ENCODE results near the gene SSNA1.

Gene SSNA1

DNA sequence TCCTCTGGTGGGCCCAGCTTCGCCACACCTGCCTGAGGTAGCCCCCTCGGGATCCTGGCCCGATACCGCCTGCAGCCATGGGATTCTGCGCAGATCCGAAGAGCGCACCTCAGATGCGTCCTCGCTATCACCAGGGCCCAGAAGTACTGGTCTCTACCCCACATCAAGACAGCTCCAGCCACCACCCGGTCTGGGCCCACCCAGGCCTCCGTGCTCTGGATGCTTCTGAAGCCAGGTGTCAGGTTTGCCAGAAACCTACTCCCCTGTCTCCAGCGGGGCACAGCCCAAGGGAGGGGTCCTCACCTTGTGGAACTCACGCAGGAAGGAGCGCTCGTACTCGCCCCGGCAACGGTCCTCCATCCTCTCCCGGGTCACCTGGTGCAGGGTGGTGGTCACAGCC is 2.6 kb upstream of the SSNA1 start:
- DNase-seq = no peak

DNA sequence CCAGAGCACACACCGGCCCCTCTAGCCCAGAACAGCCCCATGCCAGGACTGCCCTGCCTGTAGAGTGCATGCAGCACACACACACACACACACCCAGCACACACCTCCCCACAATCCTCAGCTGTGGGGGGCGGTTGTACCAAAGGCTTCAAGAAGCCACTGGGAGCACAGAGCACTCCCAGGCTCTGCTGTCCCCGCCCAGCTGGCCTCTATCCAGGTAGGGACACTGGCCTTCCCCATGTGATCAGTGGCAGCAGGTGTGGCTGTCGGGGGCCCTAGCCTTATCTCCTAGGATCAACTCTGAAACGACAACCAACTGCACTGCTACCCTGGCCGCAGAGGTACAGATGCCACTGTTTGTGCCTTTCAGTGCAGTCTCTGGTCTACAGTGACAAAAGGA is 2.1 kb upstream of the SSNA1 start:
- no peak for DNase-seq

DNA sequence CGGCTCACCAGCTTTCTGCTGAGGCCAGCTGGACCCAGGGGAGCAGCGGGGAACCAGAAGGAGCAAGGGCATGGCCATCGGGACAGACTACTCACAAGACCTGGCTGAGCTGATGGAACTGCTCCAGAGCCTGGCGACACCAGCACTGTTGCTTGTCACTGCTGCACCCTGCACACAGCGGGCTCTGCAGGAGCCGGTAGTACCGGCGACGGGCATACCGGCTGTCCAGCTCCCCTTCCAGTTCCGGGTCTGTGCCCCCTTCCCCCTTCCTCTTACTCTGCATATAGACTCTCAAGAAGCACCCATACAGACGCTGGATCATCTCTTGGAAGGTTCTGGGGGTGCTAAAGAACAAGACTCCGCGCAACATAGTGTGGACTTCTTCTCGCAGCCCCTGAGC is 1.1 kb upstream of the SSNA1 start:
- no peak for DNase-seq

DNA sequence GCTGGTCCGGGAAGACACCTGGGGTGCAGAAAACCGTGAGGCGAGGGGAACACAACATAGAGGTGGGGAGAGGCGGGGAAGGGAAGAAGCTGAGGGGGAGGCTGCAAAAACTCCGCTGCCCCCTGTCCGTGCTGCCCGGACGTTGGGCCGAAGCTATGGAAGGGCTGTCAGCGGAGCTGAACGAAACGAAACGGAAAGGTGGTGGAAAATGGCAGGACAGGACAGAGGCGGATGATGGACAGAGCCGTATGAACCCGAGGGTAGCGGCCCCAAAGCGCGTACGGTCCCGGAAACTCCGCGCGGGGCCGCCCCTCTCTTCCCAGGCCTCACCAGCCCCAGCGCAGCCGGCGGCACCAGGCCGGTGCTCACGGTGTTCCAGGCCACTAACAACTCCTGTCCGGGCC is 388 bp upstream of the SSNA1 start:
- DNase-seq = no peak

DNA sequence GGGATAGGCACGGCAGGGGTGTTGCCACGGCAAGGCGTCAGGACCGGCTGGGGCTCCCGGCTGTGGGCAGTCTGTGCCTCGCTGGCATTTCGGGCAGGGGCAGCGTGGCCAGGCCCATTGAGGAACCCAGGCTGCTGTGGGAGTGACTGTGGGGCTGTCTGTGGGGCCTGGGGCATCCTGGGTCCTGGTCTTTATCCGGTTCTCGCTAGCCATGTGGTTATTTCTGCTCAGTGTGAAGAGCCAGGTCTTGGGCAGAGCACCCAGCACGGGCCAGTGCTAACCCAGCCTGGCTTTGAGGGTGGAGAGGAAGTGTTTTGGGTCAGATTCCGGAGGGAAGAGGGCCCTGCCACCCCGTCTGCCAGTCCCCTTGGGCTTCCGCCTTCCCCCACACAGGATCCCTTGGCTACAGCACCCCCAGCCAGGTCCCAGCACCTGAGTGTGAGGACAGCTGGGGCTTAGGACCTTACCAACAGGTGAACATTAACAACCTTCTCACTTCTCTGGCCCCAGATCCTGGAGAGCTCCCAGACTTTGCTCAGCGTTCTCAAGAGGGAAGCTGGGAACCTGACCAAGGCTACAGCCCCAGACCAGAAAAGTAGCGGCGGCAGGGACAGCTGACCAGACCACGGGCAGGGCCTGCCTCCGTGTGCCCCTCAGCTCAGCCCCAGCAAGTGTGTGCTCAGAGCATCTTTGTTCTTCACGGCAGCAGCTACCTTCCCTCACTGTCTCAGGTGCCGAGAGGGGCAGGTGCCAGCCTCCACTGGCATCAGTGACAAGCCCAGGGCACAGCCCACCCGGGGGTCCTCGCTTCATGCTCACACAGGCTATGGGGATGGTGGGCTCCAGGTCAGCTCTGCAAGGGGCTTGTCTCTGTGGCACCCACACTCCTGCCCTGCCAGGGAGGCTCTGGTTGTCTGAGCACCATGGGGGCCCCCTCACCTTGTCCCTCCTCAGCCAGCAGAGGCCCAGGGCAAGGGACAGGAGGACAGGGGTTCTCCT is 1.1 kb downstream of the SSNA1 start:
- DNase-seq = no peak

DNA sequence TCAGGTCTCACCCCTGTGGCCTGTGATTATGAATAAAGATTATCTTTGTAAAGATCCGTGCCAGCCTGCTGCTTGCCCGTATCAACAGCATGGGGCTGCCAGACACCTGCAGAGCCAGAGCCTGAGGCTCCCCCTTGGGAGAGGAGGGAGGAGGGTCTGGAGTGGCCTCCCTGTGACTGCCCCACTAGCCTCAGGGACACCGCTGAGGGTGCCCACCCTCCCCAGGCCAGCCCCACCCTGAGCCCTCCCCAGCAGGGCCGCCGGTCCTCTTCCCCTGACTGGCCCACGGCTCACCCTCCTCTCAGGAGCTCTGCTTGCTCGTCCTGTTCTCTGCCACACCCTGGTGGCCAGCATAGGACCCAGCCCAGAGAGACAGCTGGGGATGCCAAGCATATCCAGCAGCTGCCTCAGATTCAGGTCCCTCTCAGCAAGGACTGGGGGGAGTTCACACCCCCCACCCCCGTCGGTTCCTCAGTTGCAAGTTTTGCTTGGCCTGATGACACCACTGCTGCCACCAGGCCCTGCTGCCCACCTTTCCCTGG is 1.9 kb downstream of the SSNA1 start:
- DNase-seq = no peak

DNA sequence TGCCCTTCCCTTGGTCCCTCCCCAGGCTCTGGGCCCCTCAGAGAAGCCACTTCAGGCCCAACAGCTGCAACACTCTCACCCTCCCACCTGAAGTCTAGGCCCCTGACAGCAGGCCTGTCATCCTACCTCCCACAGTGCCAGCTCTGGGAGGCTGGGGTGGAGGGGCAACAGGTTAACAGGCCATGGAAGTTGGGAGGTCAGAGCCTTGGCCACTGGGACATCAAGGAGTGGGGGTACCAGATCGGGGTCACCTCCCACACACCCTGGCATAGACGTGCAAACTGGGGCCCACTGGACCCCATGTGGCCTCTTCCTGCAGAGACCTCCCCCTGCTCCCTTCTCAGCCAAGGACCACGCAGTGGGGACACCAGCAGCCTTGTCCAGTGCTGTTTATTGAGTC is 2.8 kb downstream of the SSNA1 start:
- DNase-seq = no peak

DNA sequence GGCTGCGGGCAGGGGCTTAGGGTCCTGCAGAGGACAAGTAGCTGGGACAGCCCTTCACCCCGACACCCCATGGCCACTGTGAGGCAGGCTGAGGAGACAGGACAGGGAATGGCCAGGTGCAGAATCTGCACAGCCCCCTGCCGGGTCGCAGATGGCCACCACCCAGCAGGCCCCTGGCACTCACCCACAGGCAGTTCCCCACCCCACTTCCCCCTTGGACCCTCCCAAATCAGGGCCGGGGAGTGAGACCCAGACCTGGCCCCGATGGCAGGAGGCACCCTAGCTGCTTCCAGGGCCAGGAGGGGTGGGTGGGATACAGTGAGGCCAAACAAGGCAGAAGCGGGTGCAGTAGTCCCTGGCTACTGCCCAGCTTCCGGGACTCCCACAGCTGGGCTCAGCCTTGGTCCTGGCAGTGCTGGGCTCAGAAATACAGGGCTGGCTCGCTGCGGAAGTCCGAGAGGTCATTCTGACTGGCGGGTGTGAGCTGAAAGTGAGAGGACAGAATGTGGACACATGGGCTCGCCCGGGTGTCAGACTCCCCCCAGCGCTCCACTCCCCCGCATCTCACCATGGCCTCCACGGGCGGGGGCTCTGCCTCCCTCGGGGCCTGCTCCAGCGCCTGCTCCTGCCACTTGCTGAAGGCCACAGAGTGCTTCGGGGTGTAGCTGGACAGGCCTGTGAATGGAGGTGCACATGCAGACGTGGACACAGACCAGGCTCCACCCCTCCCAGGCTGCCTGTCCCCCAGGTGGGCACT is 3.4 kb downstream of the SSNA1 start:
- no peak for DNase-seq

DNA sequence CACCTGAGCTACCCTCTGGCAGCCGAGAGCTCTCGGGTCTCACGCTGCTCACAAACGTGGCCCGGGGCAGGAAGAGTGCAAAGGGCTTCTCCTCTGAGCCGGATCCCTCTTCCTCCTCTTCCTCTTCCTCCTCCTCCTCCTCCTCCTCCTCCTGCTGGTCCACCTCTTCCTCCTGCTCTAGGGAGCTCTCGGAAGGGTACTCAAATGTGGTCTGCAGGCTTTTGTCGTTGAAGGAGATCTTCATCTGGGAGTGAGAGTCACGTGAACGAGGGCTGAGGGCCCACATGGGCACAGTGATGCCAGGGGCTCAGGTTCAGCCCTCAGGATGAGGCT is 3.9 kb downstream of the SSNA1 start:
- no peak for DNase-seq

DNA sequence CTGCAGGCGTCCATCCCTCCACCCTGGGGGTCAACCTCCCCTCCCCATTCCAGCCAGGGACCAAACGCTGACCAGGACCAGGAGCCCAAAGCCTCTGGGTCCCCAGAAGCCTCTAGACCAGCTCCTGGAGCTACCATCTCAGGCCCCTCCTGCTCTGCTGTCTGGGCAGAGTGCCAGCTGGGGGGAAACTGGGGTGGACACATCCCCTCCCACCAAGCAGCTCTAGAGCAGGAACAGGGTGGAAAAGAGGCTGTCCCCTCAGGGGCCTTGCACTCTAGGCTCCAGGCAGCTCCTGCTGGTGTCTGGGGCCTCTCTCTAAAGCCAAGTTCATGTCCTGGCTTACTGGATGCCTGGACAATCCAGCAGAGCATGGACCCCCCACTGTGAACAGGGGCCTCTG is 4.4 kb downstream of the SSNA1 start:
- DNase-seq = no peak

DNA sequence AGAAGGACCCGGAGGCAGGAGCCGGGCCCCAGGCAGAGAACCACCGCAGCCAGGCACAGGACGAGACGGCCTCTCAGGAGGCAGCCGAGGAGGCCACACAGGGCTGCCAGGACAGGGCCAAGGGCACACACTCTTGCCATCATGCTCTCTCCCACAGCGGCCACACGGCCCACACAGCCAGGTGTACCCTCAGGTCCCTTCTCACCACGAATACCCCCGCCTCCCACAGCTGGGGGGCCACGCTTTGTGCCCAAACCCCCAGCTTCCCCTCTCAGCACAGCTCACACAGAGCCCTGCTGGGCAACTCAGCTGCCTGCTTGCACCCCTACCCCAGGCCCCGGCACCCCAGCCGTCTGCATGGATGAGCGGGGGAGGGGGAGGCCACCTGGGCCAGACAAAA is 5.3 kb downstream of the SSNA1 start:
- DNase-seq = no peak

DNA sequence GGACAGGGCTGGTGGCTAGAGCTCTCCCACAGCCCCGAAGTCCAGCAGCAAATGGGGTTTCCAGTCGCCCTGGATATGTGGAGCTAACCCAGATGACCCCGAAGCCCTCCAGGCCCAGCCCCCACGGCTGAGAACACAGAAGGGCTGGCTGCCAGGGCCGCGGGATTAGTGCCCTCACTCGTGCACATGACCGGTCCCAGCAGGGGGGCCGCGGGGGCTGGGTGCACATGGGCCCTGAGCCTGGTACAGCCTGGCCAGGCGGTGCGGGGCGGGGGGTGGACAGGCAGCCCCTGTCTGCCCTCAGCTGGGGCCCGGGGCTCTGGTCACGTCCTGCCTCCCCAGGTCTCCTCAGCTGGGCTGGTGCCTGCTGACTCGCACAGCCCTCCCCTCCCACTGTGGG is 5.9 kb downstream of the SSNA1 start:
- no peak for DNase-seq

DNA sequence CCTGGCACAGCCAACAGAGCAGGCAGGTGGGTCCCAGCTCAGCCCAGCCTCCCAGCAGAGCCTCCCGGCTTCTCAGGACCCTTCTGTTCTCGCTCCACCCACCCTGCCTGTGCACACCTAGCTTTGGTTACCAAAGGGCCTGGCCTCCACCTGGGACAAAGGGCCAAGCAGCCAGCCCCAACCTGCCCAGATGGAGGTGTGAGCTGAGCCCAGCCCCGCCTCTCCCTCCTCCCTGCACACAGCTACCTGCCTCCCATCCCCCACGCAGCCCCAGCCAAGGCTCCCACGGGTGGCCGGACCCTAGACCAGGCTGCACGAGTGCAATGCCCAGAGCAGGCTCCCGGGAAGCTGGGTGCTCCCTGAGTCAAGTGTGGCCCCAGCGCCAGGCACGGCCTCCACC is 6.4 kb downstream of the SSNA1 start:
- no peak for DNase-seq

DNA sequence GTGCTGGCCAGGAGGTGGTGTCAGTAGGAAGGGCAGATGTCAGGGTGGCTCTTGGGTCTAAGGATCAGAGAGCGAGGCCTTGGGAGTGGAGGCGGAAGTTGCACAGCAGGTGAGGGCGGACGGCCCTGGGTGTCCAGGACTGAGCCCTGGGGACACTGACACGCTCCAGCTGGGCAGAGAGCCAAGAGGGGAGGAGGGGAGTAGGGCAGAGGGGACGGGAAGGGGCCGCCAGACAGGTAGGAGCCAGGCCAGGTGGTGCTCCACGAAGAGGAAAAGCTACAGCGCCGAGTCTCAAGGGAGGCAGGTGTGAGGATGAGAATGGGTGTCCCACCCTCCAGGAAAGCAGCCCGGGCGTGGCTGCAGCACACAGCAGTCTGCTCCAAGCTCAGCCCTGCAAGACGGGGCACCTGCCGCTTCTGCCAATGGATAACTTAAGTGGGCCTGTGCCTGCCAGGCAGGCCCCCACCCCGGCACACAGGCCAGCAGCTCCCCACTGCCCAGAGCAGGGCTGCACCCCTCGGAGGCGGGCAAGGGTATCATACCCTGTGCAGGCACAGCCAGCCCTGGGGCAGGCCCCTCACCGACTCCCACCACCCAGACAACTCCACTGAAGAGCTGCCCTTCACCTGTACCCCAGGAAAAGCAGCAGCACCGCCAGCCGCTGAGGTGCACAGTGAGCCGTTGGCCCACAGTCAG is 7.2 kb downstream of the SSNA1 start:
- no peak for DNase-seq

DNA sequence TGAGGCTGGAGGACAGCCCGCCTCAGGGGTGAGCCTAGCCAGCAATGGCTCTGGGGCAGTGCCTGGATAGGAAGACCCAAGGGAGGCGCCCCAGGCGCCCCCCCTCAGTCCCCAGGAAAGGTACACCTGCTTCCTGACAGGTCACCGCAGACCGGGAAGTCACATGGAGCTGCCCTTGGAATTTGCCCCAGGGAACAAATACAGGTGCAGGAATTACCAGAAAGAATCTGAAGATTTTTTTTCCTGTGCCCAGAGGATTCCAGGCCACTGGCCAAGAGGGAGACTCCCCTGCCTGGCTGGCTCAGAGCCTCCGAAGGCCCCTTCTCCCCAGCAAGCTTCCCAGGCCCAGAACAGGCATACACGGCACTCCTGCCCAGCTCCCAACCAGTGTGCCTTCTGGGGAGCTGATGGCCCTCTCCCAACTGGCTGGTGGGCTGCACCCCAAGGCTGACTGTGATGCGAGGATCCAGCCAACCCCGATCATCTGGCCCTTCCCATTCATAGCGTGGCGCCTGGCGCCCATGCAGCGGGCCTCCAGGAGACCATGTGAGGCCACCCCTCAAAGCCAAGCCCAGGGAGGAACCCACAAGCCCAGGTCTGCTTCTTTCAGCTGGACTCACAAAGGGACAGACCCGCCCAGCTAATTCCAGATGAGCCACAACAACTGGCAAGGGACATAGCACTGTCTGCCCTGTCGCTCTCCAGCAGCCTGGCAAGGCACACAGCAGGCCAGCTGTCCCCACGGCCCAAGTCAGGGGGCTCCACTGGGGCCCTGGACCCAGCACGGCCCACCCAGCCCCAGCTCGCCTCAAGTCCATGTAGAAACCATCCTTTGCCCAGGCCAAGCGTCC is 9.8 kb downstream of the SSNA1 start:
- no peak for DNase-seq

DNA sequence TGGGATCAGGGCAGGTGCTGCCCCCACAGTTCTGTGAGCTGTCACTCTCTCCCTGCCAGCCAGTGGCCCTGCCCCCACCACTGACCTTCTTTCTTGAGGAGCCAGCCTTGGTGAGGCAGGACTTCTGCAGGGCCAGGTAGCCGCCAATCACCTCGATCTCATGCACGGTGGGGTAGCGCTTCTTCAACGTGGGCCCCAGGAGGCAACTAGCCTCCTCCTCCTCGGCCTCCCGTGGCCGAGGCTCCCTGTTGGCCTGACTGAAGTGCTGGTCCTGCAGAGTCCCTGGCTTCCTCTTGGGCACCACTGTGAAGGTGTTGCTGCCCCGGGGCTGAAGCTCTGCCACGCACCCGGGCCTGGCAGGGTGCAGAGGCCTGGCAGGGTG is 10.4 kb downstream of the SSNA1 start:
- DNase-seq = no peak

DNA sequence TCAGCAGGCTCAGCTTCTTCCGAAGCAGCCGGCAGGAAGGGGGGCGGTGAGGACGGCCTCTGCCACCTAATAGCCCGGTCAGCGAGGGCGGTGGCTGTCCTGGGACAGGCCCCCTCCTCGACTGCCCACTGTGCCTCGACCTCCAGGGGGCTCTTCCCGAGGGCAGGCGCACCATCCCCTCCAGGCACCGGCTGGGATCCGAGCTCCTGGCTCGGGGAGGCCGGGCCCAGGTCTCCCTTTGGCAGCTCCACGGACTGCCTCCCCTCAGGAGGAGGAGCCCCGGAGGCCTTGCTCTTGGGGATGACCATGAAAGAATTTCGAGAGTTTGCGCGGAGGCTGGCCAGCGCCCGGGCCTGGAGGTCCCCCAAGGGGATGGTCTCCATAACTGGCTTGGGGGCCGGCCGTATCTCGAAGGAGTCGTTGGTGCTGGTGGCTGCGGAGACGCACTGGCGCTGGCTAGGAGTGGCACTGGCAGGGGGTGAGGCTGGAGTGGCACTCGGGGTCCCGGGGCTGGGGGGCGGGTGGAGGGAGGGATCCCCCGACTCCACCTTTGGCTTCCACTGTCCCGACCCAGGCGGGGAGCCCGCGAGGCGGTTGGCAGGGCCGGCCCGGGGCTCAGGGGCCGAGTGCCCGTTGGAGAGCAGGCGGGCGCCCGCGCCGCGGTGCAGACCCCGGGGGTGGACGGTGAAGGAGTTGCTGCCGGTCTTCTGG is 11.1 kb downstream of the SSNA1 start:
- DNase-seq = no peak

DNA sequence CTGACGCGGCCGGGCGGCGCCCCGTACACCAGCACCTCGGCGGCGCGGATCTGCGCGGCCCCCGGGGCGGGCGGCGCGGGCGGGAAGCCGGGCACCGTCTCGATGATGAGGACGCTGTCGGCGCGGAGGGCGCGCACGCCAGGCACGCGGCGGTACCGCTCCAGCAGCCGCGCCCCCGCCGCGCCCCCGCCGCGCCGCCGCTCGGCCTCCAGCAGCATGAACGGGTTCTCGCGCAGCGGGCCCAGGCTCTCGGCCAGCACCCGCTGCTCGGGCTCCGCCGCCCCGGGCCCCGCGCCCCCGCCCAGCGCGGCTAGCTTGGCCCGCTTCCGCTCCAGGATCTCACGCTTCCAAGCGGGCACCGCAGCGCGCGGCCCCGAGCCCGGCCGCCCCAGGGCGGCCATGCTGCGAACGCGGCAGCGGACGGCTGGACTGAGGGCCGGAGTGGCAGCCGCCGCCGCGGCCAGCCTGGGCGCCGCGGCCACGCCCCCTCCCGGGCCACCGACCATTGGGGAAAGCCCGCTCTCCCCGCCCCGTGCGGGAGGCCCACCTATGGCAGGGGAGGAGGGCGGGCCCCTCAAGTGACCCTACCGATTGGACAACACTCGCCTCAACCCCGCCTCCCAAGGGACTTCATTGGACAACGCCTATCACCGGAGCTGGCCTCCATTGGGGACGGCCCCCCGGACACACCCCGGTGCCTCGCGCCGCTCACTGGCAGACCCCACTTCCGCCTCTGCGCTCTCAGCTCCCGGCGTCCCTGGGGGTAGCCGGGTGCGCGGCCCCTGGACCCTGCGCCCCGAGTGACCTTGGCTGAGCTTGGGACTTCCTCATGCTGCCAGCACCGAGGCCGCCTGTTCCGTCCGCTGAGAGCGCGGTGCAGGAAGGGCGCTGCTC is 12.1 kb downstream of the SSNA1 start, which contains the start of gene TPRN:
TPRN (minus strand) TSS at position 431 of the 894 bp plus-strand sequence; CDS start at position 401, 30 bp downstream.
- peak; percentile 97 for DNase-seq

DNA sequence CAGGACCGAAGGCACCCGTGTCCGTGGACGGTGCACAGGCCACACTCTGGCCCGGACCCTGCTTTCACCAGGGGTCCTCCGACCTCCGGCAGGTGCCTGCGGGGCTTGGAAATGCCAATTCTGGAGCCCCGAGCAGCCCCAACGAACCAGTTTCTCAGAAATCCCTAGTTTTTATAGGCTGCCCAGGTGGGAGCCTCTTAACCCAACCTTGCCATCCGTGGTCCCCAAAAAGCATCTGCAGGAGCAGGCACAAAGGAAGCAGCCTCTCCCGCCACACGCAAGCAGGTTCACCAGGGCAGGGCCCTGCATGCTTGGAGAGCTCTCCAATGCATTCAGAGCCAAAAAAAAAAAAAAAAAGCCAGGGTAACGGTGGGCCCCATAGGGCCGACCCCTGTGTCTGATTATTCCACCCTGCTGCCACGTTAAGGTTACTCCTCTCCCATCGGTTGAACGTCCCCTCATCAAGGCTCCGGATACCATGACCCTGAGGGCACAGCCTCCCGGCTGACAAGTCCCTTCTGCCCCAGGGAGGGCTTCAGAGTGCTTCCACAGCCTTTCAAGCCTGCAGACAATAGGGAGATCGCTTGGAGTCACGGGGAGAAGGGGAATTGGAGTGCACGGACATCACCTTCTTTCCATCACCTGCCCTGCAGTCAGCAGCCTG is 12.9 kb downstream of the SSNA1 start:
- no peak for DNase-seq

DNA sequence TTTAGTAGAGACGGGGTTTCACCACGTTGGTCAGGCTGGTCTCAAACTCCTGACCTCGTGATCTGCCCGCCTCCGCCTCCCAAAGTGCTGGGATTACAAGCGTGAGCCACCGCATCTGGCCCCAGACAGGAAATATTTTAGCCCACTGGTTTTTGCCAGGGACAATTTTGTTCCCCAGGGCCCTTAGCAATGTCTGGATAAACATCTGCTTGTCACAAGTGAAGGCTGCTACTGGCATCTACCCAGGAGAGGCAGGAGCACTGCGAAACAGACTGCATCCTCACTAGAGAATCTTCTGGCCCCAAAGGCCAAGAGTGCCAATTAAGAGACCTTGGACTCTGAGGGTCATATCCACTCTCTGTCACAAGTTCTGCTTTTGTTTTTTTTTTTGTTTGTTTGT is 14.5 kb downstream of the SSNA1 start:
- DNase-seq = no peak
